SU-DHL-6 (cell line): ENCODE data around the gene NETO1.

Experiments used
- H2AFZ ChIP-seq: fragments of 200-600 bp; sonication (generic); 2 replicates; pipeline ENCODE4 v1.6.1; 2014; ENCODE audit warnings: low read depth, mild to moderate bottlenecking, moderate library complexity, mixed read lengths, antibody characterized with exemption, low read length; ENCODE audit not compliant: severe bottlenecking
- H3F3A ChIP-seq: fragments of 200-600 bp; shearing (Covaris generic); 2 replicates; pipeline ENCODE4 v1.6.0; 2016; ENCODE audit warnings: antibody characterized with exemption, mild to moderate bottlenecking; ENCODE audit not compliant: insufficient read depth
- H3K27ac ChIP-seq: fragments of 200-600 bp; sonication (generic); 2 replicates; pipeline ENCODE4 v1.5.1; 2016; ENCODE audit warnings: low read depth, mild to moderate bottlenecking, low read length, moderate library complexity, mixed read lengths
- H3K27me3 ChIP-seq: fragments of 200-600 bp; sonication (generic), shearing (Covaris generic); 2 replicates; pipeline ENCODE4 v1.6.0; 2014; ENCODE audit warnings: mild to moderate bottlenecking, low read length
- H3K36me3 ChIP-seq: fragments of 200-600 bp; sonication (generic); 2 replicates; pipeline ENCODE4 v1.6.1; 2014; ENCODE audit warnings: mild to moderate bottlenecking, low read length, mixed read lengths
- H3K4me2 ChIP-seq: fragments of 300-600, 200-600 bp; shearing (Covaris generic), sonication (generic); 2 replicates; pipeline ENCODE4 v1.6.0; 2014; ENCODE audit warnings: low read length, low read depth, mild to moderate bottlenecking; ENCODE audit not compliant: poor library complexity, severe bottlenecking
- H3K4me3 ChIP-seq: fragments of 200-600 bp; sonication (generic); 2 replicates; pipeline ENCODE4 v1.5.1; 2014; ENCODE audit warnings: antibody characterized with exemption, low read length, mild to moderate bottlenecking, mixed read lengths; ENCODE audit not compliant: insufficient read depth, poor library complexity, severe bottlenecking
- H3K79me2 ChIP-seq: fragments of 200-600 bp; sonication (generic); 2 replicates; pipeline ENCODE4 v1.6.1; 2014; ENCODE audit warnings: mild to moderate bottlenecking, low read length, moderate library complexity; ENCODE audit not compliant: insufficient read depth
- H3K9ac ChIP-seq: fragments of 200-600 bp; sonication (generic); 2 replicates; pipeline ENCODE4 v1.7.0; 2014; ENCODE audit warnings: mild to moderate bottlenecking, low read length
- H3K9me2 ChIP-seq: fragments of 200-600 bp; sonication (generic); replicated peaks from 2 replicates; pipeline ENCODE4 v1.6.1; 2014; ENCODE audit warnings: low read length; ENCODE audit not compliant: insufficient read depth
- H3K9me3 ChIP-seq: fragments of 200-600 bp; sonication (generic); 2 replicates; pipeline ENCODE4 v1.6.1; 2014; ENCODE audit warnings: low read length, mixed read lengths; ENCODE audit not compliant: insufficient read depth
- H4K20me1 ChIP-seq: fragments of 200-600 bp; sonication (generic); 2 replicates; pipeline ENCODE4 v1.6.1; 2014; ENCODE audit warnings: low read depth, mild to moderate bottlenecking, antibody characterized with exemption, low read length, moderate library complexity, mixed read lengths
- CTCF ChIP-seq: fragments of 200-600 bp; sonication (generic); IDR thresholded peaks from one replicate; pipeline ENCODE4 v1.5.1; 2017; ENCODE audit warnings: antibody characterized with exemption, mild to moderate bottlenecking, low read length, moderate library complexity; ENCODE audit not compliant: insufficient read depth, poor library complexity, severe bottlenecking
- EZH2phosphoT487 ChIP-seq: fragments of 200-600 bp; sonication (generic), shearing (Covaris generic); conservative IDR thresholded peaks from 2 replicates; pipeline ENCODE4 v1.6.1; 2018; ENCODE audit warnings: mild to moderate bottlenecking, antibody characterized with exemption, low read length, moderate library complexity, mixed read lengths

Gene NETO1

GRCh38 chr18:72859088-72859487 is 8.7 kb downstream of the NETO1 start:
- H3K4me3 ChIP-seq: no peak overlapping the region
- H3K36me3 ChIP-seq: no peaks in the 10 kb centered on the region
- no peaks in the 10 kb centered on the region for H3F3A ChIP-seq
- no peaks in the 10 kb centered on the region for H3K9me3 ChIP-seq
- no peak overlapping the region for H3K27ac ChIP-seq
- no peak overlapping the region for H3K9ac ChIP-seq
- no peaks in the 10 kb centered on the region for H3K9me2 ChIP-seq
- no peaks in the 10 kb centered on the region for H4K20me1 ChIP-seq
- TF ChIP-seq CTCF (no peak), EZH2phosphoT487 (no peak)
- no peak overlapping the region for H3K4me2 ChIP-seq
- no peak overlapping the region for H2AFZ ChIP-seq
- no peaks in the 10 kb centered on the region for H3K79me2 ChIP-seq
- no peaks in the 10 kb centered on the region for H3K27me3 ChIP-seq

- Histone ChIP-seq H2AFZ (no peak overlapping the region), H3K9ac (no peak overlapping the region), H3K79me2 (no peaks in the 10 kb centered on the region), H3K27ac (no peak overlapping the region), H3K36me3 (no peaks in the 10 kb centered on the region), H4K20me1 (no peaks in the 10 kb centered on the region), H3K9me2 (no peaks in the 10 kb centered on the region), H3K27me3 (no peaks in the 10 kb centered on the region), H3K4me2 (no peak overlapping the region), H3F3A (no peaks in the 10 kb centered on the region), H3K9me3 (no peaks in the 10 kb centered on the region), H3K4me3 (no peak overlapping the region)
- TF ChIP-seq EZH2phosphoT487 (no peak), CTCF (no peak)
Measured at GRCh38 chr18:72849671-72850070, 18.1 kb downstream of the NETO1 start.

GRCh38 chr18:72848503-72849237 is 19.1 kb downstream of the NETO1 start:
- Histone ChIP-seq H3K27ac (no peak overlapping the region), H3F3A (no peaks in the 10 kb centered on the region), H3K9me3 (no peaks in the 10 kb centered on the region), H3K4me2 (no peak overlapping the region), H2AFZ (no peak overlapping the region), H4K20me1 (no peaks in the 10 kb centered on the region), H3K4me3 (no peak overlapping the region), H3K27me3 (no peaks in the 10 kb centered on the region), H3K9me2 (no peaks in the 10 kb centered on the region), H3K36me3 (no peaks in the 10 kb centered on the region), H3K79me2 (no peaks in the 10 kb centered on the region), H3K9ac (no peak overlapping the region)
- no peak for TF ChIP-seq EZH2phosphoT487
- TF ChIP-seq CTCF: no peak
